IMR-90 (cell line): ENCODE measurements around the gene NCOA5. TPM values are rescaled to one million over a fixed set of nuclear protein-coding genes. Genes with fewer than 3 reads are reported as not detected.

ENCODE experiments used
- ATAC-seq: fragments of 200-7000 bp; cut with Tn5 transposase; 2 replicates; pipeline ENCODE4 v1.9.1; 2020; ENCODE audit warnings: low read depth, mild to moderate bottlenecking, moderate library complexity
- BruUV-seq: library from RNA; stranded (reverse); fragments of 400-500 nt; replicated peaks from 2 replicates; lab custom pipeline; 2021; lab: Mats Ljungman, UMichigan
- CTCF ChIA-PET: fragments of 300-600 bp; formaldehyde crosslinking; extraction: SDS; loops from one replicate; lab custom pipeline; 2021; ENCODE audit warnings: antibody characterized with exemption; lab: Yijun Ruan, JAX
- POLR2A ChIA-PET: fragments of 300-600 bp; sonication (Branson Sonifier 250); formaldehyde crosslinking; loops from one replicate; lab custom pipeline; 2022; ENCODE audit warnings: antibody characterized with exemption; ENCODE audit not compliant: unreplicated experiment; lab: Charles Lee
- DNase-seq: peaks from one replicate; pipeline ENCODE4 v3.0.0; 2013
- H2AFZ ChIP-seq: replicated peaks from 2 replicates; pipeline ENCODE3; 2013; ENCODE audit warnings: low read length, mild to moderate bottlenecking; ENCODE audit not compliant: poor library complexity
- H2AK5ac ChIP-seq: 2 replicates; pipeline ENCODE4 v1.6.1; 2013; ENCODE audit warnings: low read depth, low read length, inconsistent platforms
- H2AK9ac ChIP-seq: replicated peaks from 2 replicates; pipeline ENCODE3; 2013; ENCODE audit warnings: mild to moderate bottlenecking, low read depth, low read length, moderate library complexity; ENCODE audit not compliant: poor library complexity
- H2BK120ac ChIP-seq: 2 replicates; pipeline ENCODE4 v1.6.1; 2013; ENCODE audit warnings: low read depth, low read length, inconsistent platforms
- H2BK15ac ChIP-seq: 3 replicates; pipeline ENCODE4 v1.6.1; 2013; ENCODE audit warnings: low read depth, low read length, inconsistent platforms
- H2BK20ac ChIP-seq: 2 replicates; pipeline ENCODE4 v1.6.1; 2013; ENCODE audit warnings: low read depth, mild to moderate bottlenecking, inconsistent platforms, low read length, moderate library complexity
- H2BK5ac ChIP-seq: 2 replicates; pipeline ENCODE4 v1.6.1; 2013; ENCODE audit warnings: mild to moderate bottlenecking, low read depth, low read length, inconsistent platforms; ENCODE audit not compliant: poor library complexity, severe bottlenecking
- H3K14ac ChIP-seq: replicated peaks from 2 replicates; pipeline ENCODE4 v1.6.1; 2013; ENCODE audit warnings: low read depth, low read length, inconsistent platforms
- H3K18ac ChIP-seq: 2 replicates; pipeline ENCODE4 v1.6.1; 2013; ENCODE audit warnings: low read depth, low read length, control low read depth
- H3K23ac ChIP-seq: 2 replicates; pipeline ENCODE4 v1.6.1; 2013; ENCODE audit warnings: low read depth, low read length, inconsistent platforms
- H3K27ac ChIP-seq: 2 replicates; pipeline ENCODE4 v1.5.1; 2013; ENCODE audit warnings: mild to moderate bottlenecking, control low read depth, low read length; ENCODE audit not compliant: insufficient read depth
- H3K27me3 ChIP-seq: 2 replicates; pipeline ENCODE4 v1.6.1; 2013; ENCODE audit warnings: low read length; ENCODE audit not compliant: control insufficient read depth, insufficient read depth
- H3K36me3 ChIP-seq: 2 replicates; pipeline ENCODE4 v1.6.1; 2013; ENCODE audit warnings: low read length, mixed read lengths; ENCODE audit not compliant: control insufficient read depth, insufficient read depth
- H3K4ac ChIP-seq: 2 replicates; pipeline ENCODE4 v1.6.1; 2013; ENCODE audit warnings: low read depth, low read length, inconsistent platforms
- H3K4me1 ChIP-seq: 2 replicates; pipeline ENCODE4 v1.6.1; 2013; ENCODE audit warnings: low read length, mixed read lengths; ENCODE audit not compliant: control insufficient read depth, insufficient read depth
- H3K4me2 ChIP-seq: 2 replicates; pipeline ENCODE4 v1.6.1; 2013; ENCODE audit warnings: low read depth, mild to moderate bottlenecking, control low read depth, low read length, moderate library complexity
- H3K4me3 ChIP-seq: 2 replicates; pipeline ENCODE4 v1.5.1; 2013; ENCODE audit warnings: low read depth, mild to moderate bottlenecking, control low read depth, low read length, moderate library complexity; ENCODE audit not compliant: insufficient read depth
- H3K56ac ChIP-seq: 2 replicates; pipeline ENCODE4 v1.6.1; 2013; ENCODE audit warnings: low read length, inconsistent platforms; ENCODE audit not compliant: insufficient read depth; ENCODE audit errors: extremely low read depth
- H3K79me1 ChIP-seq, 2 experiments: 2 replicates each; pipeline ENCODE4 v1.6.1; 2013; ENCODE audit warnings: low read length in 2 of 2, inconsistent platforms in 1 of 2, low read depth in 1 of 2
- H3K9ac ChIP-seq: 2 replicates; pipeline ENCODE4 v1.6.1; 2013; ENCODE audit warnings: low read depth, low read length, control low read depth
- H3K9me1 ChIP-seq: 2 replicates; pipeline ENCODE4 v1.6.1; 2013; ENCODE audit warnings: low read length, inconsistent platforms; ENCODE audit not compliant: insufficient read depth
- H3K9me3 ChIP-seq: 2 replicates; pipeline ENCODE4 v1.6.1; 2013; ENCODE audit warnings: low read length; ENCODE audit not compliant: control insufficient read depth, insufficient read depth
- H4K20me1 ChIP-seq: 2 replicates; pipeline ENCODE4 v1.6.1; 2013; ENCODE audit warnings: low read length, inconsistent platforms; ENCODE audit not compliant: insufficient read depth
- H4K5ac ChIP-seq: 2 replicates; pipeline ENCODE4 v1.6.1; 2013; ENCODE audit warnings: mild to moderate bottlenecking, low read depth, low read length, control low read depth
- H4K8ac ChIP-seq, 2 experiments: 2 replicates each; pipeline ENCODE4 v1.6.1; 2013; ENCODE audit warnings: low read depth in 2 of 2, low read length in 2 of 2, control low read depth in 1 of 2, inconsistent platforms in 1 of 2
- H4K91ac ChIP-seq: 2 replicates; pipeline ENCODE4 v1.6.1; 2013; ENCODE audit warnings: low read depth, low read length, inconsistent platforms; ENCODE audit not compliant: insufficient read depth
- CEBPB ChIP-seq: IDR thresholded peaks from 2 replicates; pipeline ENCODE4 v1.6.1; 2012; ENCODE audit warnings: low read depth, low read length, improper control_type of control experiment
- CHD1 ChIP-seq: IDR thresholded peaks from 2 replicates; pipeline ENCODE4 v1.6.1; 2012; ENCODE audit warnings: low read depth, low read length, improper control_type of control experiment
- CTCF ChIP-seq: conservative IDR thresholded peaks from 2 replicates; pipeline ENCODE4 v1.5.1; 2012; ENCODE audit warnings: mild to moderate bottlenecking, low read depth, low read length, improper control_type of control experiment
- ELK1 ChIP-seq: fragments of 150-350 bp; IDR thresholded peaks from 2 replicates; pipeline ENCODE4 v1.6.1; 2016; ENCODE audit warnings: low read depth, mild to moderate bottlenecking, low read length, moderate library complexity, borderline replicate concordance
- MXI1 ChIP-seq: IDR thresholded peaks from 2 replicates; pipeline ENCODE4 v1.6.1; 2012; ENCODE audit warnings: low read depth, mild to moderate bottlenecking, low read length, moderate library complexity, borderline replicate concordance
- RAD21 ChIP-seq: IDR thresholded peaks from 2 replicates; pipeline ENCODE4 v1.6.1; 2012; ENCODE audit warnings: low read length, improper control_type of control experiment
- RCOR1 ChIP-seq: IDR thresholded peaks from 2 replicates; pipeline ENCODE4 v1.6.1; 2012; ENCODE audit warnings: mild to moderate bottlenecking, low read length, improper control_type of control experiment; ENCODE audit not compliant: insufficient replicate concordance
- SMC3 ChIP-seq: fragments of 150-350 bp; IDR thresholded peaks from 2 replicates; pipeline ENCODE4 v1.6.1; 2016; ENCODE audit warnings: low read depth, mild to moderate bottlenecking, antibody characterized with exemption, low read length, moderate library complexity
- WGBS, 2 experiments: methylation state at CpG; one replicate each; pipeline versions ENCODE4 v1.1.5 to v1.1.7; 2013; ENCODE audit warnings: missing lambda C conversion rate in 2 of 2; ENCODE audit not compliant: insufficient read length in 1 of 2; ENCODE audit errors: extremely low coverage in 2 of 2; 5-methylcytosine and 5-hydroxymethylcytosine counted together
- dilution Hi-C: fragments of 300-500 bp; cut with HindIII; formaldehyde crosslinking; loops from one replicate; pipeline ENCODE4 v1.14.3; 2018; ENCODE audit warnings: low sequenced_read_pairs; ENCODE audit not compliant: unreplicated experiment
- in situ Hi-C: fragments of 300-500 bp; cut with MboI; formaldehyde crosslinking; loops from 3 replicates; pipeline ENCODE4 v1.14.3; 2019; ENCODE audit warnings: low sequenced_read_pairs, inconsistent platforms, mixed read lengths
- intact Hi-C: fragments of 100-400 bp; cut with micrococcal nuclease; formaldehyde crosslinking; loops from 2 replicates; pipeline ENCODE4 v1.10.0; 2022
- polyA plus RNA-seq, 3 experiments: library from polyadenylated mRNA; depleted of rRNA; stranded (reverse); fragments of >200 nt; gene quantifications; 2 replicates each; pipeline ENCODE4 v1.2.3, GENCODE V29; 2012; ENCODE audit warnings: low replicate concordance in 1 of 3
- total RNA-seq: library from RNA; depleted of rRNA; stranded (reverse); fragments of >200 nt; gene quantifications from 2 replicates; pipeline ENCODE4 v1.2.3, GENCODE V29; 2012
- TF ChIP-seq, protein P1 (sequence below): fragments of 150-350 bp; IDR thresholded peaks from 2 replicates; pipeline ENCODE4 v1.6.1; 2017; ENCODE audit warnings: mild to moderate bottlenecking, antibody characterized with exemption, low read length, low read depth

Gene NCOA5
- total and polyA plus RNA-seq, 2 of the 4 experiments (the other 2 are of a cell fraction) = 17.4 to 20.6 TPM

GRCh38 chr20:46034039-46034438 is 55.7 kb downstream of the NCOA5 start:
- WGBS, 2 experiments = 38% methylated on average over 3 of the region's 3 CpGs; no CpG with 5 or more reads in 1 of the 2 experiments
- Histone ChIP-seq H3K27me3 (peaks cover 45% of the 10 kb centered on the region), H3K79me1 (no peaks in the 10 kb centered on the region), H2BK20ac (no peak overlapping the region), H2BK120ac (no peak overlapping the region), H3K4me3 (no peak overlapping the region), H3K9me1 (no peaks in the 10 kb centered on the region), H3K56ac (no peak overlapping the region), H3K4me2 (no peak overlapping the region), H3K36me3 (no peaks in the 10 kb centered on the region), H4K91ac (no peak overlapping the region), H3K9ac (no peak overlapping the region), H3K9me3 (peaks cover 2% of the 10 kb centered on the region; the same call in 1 of the 2 replicates), H2AK9ac (no peak overlapping the region), H4K5ac (no peak overlapping the region), H3K18ac (no peak overlapping the region), H3K4ac (no peak overlapping the region), H2BK15ac (no peak overlapping the region), H4K8ac (no peak overlapping the region), H2AFZ (no peak overlapping the region), H2AK5ac (no peak overlapping the region), H3K14ac (no peak overlapping the region), H3K27ac (no peak overlapping the region), H3K23ac (no peak overlapping the region), H4K20me1 (no peaks in the 10 kb centered on the region; the same call in 1 of the 2 replicates), H2BK5ac (no peak overlapping the region), H3K4me1 (no peaks in the 10 kb centered on the region)
- no peak for DNase-seq
- CTCF ChIA-PET = no interaction called here
- TF ChIP-seq CTCF (no peak), ELK1 (no peak), CHD1 (no peak), RCOR1 (no peak), SMC3 (no peak), CEBPB (no peak), MXI1 (no peak), RAD21 (no peak)
- TF ChIP-seq, protein P1, sequence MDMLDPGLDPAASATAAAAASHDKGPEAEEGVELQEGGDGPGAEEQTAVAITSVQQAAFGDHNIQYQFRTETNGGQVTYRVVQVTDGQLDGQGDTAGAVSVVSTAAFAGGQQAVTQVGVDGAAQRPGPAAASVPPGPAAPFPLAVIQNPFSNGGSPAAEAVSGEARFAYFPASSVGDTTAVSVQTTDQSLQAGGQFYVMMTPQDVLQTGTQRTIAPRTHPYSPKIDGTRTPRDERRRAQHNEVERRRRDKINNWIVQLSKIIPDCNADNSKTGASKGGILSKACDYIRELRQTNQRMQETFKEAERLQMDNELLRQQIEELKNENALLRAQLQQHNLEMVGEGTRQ = no peak
- POLR2A ChIA-PET = no interaction called here
- dilution Hi-C loops (no loop called here), intact Hi-C loops (no loop called here), in situ Hi-C loops (no loop called here)
- ATAC-seq = no peak
- BruUV-seq = no TSS peak
